Astrocyte of the cerebellum (primary cell): ENCODE results near the gene EIPR1.
"Not testable (repeated sequence)": the region's sequence is repeated elsewhere in the genome, so short reads cannot be mapped to it uniquely, and the experiment has no call there.

Experiments
- DNase-seq: peaks from one replicate; pipeline ENCODE4 v3.0.0-alpha.2; 2011; ENCODE audit warnings: low read depth
- H3K4me3 ChIP-seq: 2 replicates; pipeline ENCODE4 v1.5.1; 2011; ENCODE audit warnings: mild to moderate bottlenecking, low read depth, low read length, moderate library complexity
- CTCF ChIP-seq: IDR thresholded peaks from 2 replicates; pipeline ENCODE4 v1.5.1; 2012; ENCODE audit warnings: low read length, low read depth, moderate library complexity, mild to moderate bottlenecking; ENCODE audit errors: missing control alignments
- in situ Hi-C: cut with HindIII; loops from 2 replicates; pipeline ENCODE4 v1.10.0; 2017; ENCODE audit warnings: low sequenced_read_pairs

Gene EIPR1

GRCh38 chr2:3288470-3289170 lies 89.0 kb downstream of the EIPR1 start:
- no peak overlapping the region for H3K4me3 ChIP-seq
- in situ Hi-C loops = no loop called here
- no peak for DNase-seq
- no peak for TF ChIP-seq CTCF

- DNase-seq = no peak
- in situ Hi-C loops = no loop called here
- H3K4me3 ChIP-seq = no peak overlapping the region
- no peak for TF ChIP-seq CTCF
These were observed 89.7 kb downstream of the EIPR1 start for GRCh38 chr2:3287896-3288295.

- DNase-seq, H3K4me3 ChIP-seq, in situ Hi-C loops: not testable (repeated sequence)
These were observed 91.0 kb downstream of the EIPR1 start for GRCh38 chr2:3286646-3287036.

- DNase-seq = no peak
- in situ Hi-C loops = no loop called here
- TF ChIP-seq CTCF = no peak
These were observed 91.5 kb downstream of the EIPR1 start for GRCh38 chr2:3285901-3286645.

GRCh38 chr2:3284657-3285630 lies 92.7 kb downstream of the EIPR1 start:
- no peak for DNase-seq
- H3K4me3 ChIP-seq = no peak overlapping the region
- TF ChIP-seq CTCF = no peak
- in situ Hi-C loops = no loop called here

More at GRCh38 chr2:3285901-3286645, 91.5 kb downstream of the EIPR1 start:
- no peak overlapping the region for H3K4me3 ChIP-seq

- DNase-seq, H3K4me3 ChIP-seq, in situ Hi-C loops: not testable (repeated sequence)
These were observed 93.6 kb downstream of the EIPR1 start for GRCh38 chr2:3283876-3284656.

- no peak for DNase-seq
- TF ChIP-seq CTCF = no peak
- in situ Hi-C loops = no loop called here
- H3K4me3 ChIP-seq = no peak overlapping the region
These were observed 94.4 kb downstream of the EIPR1 start for GRCh38 chr2:3283206-3283605.
